ENCODE measurements around the gene SNAPC2.
A peak's percentile ranks its signal among the peaks of the same experiment; 100 is the strongest.

The SNAPC2 gene, protein sequence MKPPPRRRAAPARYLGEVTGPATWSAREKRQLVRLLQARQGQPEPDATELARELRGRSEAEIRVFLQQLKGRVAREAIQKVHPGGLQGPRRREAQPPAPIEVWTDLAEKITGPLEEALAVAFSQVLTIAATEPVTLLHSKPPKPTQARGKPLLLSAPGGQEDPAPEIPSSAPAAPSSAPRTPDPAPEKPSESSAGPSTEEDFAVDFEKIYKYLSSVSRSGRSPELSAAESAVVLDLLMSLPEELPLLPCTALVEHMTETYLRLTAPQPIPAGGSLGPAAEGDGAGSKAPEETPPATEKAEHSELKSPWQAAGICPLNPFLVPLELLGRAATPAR

DNA sequence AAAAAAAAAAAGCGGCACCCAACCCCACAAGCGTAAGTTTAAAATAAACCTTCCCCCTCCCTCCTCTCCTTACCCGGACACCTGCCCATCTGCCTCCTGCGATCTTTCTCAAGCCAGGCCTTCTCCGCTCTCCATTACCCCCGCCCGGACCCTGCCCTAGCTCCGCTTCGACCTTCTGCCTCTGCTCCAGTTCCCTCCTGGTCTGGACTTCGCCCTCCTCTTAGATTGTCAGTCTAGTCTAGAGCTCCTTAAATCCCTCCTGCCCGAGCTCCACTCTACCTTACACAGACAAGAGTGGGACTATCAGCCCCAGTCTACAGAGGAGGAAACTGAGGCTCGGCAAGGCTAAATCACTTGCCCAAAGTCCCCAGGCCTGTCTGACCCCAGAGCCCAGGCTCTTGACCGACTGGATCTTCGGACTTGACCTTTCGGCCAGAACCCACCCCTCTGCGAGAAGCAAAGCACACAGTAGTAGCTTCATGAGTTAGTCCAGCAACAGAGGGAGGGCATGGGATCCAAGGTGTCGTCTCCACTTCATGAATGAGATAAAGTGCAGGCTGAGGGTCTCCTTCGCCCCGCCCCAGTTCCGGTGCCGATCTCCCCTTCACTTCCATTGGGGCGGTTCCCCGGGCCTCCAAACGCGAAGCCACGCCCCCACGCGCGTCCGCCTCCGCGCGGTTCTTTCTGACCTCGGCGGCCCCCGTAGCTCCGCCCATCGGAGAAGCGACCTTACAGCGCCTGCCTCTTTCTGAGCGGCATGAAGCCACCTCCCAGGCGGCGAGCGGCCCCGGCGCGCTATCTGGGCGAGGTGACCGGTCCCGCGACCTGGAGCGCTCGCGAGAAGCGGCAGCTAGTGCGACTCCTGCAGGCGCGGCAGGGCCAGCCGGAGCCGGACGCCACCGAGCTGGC is at the start of gene SNAPC2:
TSS of gene SNAPC2 (plus strand) at position 729 of the 909 bp plus-strand sequence. CDS start at position 758, 29 bp downstream.
- DNase-seq = peak; percentile 83 to 86

DNA sequence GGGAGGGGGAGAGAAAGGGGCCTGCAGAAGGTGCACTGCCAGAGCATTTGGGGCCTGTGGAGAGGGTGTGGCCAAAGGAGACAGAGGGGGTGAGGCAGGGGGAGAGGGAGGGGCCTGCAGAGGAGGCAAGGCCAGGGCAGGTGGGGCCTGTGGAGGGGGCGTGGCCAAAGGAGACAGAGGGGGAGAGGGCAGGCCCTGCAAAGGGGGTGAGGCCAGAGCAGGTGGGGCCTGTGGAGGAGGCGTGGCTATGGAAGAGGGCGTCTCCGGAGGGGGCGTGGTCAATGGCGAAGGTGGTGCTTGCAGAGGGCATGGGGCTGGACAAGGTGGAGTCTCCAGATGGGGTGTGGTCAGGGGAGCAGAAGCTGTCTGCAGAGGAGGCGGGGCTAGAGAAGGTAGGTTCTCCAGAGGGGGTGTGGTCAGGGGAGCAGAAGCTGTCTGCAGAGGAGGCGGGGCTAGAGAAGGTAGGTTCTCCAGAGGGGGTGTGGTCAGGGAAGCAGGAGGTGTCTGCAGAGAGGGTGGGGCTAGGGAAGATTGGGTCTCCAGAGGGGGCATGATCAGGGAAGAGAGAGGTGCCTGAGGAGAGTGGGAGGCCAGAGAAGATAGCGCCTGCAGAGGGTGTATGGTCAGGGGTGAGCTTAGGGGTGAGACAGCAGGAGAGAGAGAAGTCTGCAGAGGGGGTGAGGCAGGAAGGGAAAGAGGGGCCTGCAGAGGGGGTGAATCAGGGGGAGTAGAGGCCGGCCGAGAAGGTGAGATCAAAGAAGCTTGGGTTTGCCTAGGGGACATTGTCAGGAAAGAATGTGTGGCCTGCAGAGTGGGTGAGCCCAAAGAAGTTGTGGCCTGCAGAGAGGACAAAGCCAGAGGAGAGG is 49.3 kb upstream of the SNAPC2 start:
- peak; percentile 30 to 35 for DNase-seq

DNA sequence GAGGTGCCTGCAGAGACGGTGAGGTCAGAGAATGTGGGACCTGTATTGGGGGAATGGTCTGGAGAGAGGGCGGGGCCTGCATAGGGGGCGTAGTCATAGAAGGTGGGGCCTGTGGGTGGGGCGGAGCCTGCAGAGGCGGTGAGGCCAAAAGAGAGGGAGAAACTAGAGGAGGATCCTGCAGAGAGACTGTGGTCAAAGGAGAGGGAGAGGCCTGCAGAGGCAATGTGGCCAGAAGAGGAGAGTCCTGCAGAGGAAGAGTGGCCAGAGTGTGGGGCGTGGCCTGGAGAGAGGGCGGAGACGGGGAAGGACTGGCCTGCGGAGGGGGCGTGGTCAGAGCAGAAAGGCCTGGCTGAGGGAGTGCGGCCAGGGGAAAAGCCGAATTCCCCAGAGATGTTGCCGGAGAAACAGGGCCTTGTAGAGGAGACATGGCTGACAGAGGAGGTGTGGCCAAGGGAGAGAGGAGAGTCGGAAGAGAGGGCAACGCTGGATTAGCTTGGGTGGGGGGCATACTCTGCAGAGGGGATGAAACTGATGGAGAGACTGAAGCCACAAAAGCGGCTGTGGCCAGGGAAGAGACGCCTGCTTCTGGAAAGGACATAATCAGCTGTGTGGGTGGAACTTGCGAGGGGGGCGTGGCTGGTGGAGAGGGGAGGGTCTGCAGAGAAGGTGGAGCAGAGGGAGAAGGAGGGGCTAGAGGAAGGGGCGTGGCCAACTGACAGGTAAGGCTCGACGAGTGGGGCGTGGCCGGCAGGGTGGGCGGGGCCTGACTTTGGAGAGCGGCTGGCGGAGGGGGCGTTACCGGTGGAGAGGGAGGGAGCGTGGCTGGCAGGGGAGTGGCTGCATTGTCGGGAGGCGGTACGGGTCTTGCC is 48.5 kb upstream of the SNAPC2 start:
- peak; percentile 64 to 74 for DNase-seq

DNA sequence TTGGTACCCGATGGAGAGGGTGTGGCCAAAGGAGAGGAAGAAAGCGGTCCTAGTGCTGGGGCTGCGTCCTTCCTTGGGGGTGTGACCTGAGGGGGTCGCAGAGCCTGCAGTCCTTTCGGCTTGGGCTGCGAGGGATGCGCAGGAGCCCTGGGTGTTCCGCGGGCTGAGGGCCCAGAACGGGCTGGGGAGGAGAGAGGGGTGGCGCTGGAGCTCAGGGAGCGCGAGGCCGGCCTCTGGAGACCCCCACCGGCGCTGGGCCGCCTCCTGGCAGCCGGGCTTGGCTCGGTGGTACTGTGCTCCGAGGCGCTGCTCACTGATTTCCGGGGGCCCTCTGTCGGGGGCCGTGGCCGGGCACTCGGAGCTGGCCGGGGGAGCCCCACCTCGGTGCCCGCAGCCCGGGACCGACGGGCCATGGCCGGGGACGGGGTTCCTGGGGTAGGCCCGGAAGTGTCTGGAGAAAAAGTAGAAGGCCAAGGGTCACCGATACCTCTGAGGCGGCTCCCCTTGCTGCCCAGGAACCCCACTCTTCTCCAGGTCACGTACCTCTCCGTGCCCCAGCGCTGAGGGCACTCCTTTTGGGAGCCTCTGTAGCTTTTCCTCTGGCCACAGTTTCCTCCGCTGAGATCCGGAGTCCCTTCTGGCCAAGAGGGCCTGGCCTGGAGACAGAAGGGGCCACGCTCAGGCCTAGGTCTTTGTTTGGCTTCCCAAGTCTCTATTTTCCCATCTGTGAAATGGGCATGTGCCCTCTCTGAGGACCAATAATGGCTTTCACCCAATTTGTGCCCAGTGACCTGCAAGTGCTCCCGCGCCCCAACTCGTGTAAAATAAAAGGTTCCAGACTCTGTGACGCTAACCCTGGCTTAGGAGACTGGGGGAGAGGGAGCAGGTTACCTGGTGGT is 47.6 kb upstream of the SNAPC2 start:
- no peak for DNase-seq

DNA sequence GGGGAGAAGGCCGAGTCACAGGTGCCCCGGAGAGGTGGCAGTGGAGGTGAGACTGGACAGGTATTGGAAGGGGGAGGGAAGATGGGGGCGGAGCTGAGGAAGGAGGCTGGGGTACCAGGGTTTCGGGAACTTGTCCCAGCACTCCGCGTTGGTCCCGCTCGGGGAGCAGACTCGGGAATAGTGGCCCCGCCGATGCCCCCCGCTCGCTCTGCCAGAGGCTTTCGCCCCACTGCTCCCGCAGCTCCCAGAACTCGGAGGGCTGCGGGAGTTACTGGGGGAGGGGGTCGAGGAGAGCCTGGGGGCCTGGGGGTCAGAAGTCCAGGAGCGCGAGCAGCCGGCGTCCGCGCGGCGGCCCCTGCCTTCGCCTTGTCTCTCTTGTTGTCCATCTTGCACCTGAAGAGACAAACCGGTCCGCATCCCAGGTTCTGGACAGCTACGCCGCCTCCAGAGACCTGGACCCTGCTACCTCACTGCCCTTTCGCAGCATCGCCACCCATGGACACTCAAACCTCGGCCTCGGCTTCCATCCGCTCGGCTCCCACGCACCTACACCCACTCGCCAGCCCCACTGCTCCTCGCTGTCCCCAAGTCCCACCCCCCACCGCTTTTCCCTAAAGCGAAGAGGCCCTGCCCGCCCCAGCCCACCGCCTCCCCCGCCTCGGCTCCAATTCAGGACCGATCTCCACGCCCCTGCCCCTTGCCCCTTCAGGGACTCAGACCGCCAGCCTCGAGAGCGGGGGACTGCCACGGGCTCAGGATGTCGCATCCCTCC is 46.6 kb upstream of the SNAPC2 start:
- DNase-seq = no peak

DNA sequence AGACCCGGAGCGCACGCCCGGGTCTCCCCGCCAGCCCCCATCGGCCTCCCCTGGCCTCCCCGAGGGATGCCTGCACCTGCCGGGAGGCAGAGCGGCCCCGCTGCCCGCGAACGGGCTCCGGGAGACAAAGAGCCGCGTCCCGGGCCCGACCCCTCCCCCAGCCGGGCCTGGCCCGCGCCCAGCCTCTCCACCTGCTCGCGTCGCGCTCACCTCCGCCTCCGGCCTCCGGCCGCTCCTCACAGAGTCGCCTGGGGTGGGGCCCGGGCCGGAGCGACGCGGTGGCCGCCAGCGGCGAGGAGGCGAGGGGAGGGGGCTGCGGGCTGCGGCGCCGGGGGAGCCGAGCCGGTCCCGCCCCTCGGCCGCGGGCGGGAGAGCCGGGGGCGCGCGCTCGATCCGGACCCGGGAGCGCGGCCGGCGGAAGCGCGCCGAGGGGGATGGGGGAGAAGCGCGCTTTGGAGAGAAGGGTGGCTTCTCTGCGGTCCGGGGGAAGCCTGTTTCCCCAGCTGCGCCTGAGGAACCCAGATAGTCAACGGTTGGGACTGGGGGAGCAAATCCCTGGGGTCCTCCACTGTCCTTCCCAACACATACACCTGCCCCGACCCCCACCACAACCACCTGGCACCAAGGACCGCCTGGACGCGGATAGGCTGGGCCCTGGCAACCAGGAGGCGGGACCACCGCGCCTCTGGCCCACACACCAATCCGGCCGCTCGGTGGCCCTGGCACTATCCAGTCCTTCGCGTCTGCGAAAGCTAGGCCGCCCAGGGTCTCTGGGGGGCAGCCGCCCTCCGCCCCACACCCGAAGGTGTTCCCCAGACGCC is 45.9 kb upstream of the SNAPC2 start, which contains the start of gene PRR36:
TSS of gene PRR36 (minus strand) at position 315 of the 821 bp plus-strand sequence. CDS start 701 bp downstream, outside the sequence.
- peak; percentile 73 to 78 for DNase-seq

DNA sequence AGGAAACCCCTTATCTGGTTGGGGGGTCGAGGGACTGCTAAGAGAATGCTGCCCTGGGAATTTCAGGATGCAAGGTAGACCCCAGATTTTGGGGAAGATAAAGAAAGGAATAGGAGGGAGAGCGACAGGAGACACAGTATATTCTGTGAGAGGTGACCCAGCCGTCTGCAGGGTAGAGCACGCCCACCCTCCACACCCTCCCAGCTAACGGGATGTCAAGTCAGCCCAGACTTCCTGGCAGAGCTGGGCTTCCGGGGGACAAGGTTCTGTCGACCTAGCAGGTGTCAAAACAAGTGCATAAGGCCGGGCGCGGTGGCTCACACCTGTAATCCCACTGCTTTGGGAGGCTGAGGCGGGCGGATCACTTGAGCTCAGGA is 45.3 kb upstream of the SNAPC2 start:
- DNase-seq = no peak

DNA sequence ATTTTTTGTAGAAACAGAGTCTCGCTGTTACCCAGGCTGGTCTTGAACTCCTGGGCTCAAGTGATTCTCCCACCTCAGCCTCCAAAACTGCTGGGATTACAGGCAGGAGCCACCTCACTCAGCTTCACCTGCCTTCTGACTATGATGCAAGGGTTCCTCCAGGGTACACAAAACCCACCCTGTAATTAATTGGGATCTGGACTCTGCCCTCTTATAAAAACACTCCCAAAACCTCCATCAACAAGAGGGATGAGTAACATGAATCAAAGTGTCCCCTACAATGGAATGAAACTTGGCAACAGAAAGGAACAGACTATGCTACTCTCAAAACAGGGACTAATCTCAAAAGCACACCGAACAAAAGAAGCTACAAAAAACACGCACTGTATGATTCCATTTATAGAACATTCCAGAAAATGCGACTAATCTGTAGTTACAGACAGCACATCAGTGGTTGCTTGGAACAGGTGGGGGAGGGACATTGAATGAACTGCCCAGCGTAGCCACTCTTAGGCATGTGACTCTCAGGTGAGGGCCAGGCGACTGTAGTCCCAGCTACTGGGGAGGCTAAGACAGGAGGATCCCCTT is 42.8 kb upstream of the SNAPC2 start:
- DNase-seq = no peak

DNA sequence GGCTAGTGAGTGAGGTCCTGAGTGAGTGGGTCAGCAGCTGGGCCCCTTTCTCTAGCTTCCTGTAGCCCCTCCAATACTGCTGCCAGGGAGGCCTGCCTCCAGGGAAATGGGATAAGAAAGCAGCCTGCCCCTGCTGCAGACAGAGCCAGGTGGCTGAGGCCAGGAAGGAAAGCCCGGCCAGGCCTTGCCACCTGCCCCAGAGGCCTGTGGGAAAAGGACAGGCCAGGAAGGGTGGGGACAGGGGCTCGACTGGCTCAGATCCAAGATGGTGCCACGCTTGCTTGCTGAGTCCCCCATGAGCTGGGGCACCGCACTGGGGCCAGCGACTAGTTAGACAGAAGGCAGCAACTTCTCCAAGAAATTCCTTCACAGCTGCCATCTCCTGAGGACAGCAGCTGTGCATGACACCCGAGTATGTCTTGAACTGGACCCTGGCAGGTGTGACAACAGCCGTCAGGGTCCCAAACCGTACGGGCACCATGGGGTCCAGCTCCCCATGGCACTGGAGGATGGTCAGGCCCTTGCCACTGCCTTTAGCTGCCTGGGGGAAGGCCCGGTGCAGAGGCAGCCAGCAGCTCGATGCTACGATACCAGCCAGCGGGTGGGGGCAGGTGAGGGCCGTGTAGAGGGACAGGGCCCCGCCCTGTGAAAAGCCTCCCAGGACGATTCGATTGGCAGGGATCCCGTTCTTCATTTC is 40.9 kb upstream of the SNAPC2 start:
- DNase-seq = no peak

DNA sequence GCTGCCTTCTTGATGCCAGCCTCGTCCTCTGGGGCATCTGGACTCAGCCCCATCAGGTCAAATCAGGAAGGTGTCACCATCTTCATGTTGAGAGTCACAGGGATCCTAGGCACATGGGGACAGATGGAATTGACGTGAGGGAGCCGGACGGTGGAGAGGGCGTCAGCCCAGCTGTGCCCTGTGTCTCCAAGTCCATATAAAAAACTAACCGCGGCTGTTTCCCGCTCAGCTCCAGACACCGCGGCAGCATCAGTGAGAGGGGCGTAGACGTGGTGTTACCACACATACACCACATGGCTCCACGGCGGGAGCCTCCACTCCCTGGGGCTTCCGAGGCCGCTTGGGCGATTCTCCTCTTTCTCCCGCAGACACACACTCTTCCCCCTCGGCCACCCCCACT is 40.3 kb upstream of the SNAPC2 start:
- DNase-seq = no peak

DNA sequence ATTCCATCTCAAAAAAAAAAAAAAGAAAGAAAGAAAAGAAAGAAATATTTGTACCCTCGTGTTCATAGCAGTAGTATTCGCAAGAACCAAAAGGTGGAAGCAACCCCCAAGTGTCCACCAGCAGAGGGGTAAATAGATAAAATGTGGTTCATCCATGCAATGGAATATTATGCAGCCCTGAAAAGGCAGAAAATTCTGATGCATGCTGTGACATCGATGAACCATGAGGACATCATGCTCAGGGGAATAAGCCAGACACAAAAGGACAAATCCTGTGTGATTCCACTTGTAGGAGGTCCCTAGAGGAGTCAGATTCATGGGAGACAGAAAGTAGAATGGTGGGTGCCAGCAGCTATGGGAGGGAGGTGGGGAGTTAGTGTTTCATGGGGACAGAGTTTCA is 38.2 kb upstream of the SNAPC2 start:
- no peak for DNase-seq

DNA sequence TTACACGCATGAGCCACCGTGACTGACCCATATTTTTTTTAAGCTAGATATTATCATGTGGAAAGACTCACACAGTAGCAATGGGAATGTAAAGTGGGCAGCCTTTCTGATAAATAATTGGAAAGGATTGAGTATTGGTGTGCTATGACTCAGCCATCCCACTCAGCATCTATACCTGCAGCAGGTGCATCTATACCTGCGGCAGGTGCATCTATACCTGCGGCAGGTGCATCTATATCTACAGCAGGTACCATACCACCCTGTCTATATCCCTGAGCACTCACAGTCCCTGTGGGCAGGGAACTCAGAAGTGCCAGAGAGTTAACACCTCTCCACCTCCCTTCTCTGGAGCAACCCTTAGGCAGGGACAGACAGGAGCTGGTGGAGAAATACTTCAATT is 37.0 kb upstream of the SNAPC2 start:
- DNase-seq = no peak

DNA sequence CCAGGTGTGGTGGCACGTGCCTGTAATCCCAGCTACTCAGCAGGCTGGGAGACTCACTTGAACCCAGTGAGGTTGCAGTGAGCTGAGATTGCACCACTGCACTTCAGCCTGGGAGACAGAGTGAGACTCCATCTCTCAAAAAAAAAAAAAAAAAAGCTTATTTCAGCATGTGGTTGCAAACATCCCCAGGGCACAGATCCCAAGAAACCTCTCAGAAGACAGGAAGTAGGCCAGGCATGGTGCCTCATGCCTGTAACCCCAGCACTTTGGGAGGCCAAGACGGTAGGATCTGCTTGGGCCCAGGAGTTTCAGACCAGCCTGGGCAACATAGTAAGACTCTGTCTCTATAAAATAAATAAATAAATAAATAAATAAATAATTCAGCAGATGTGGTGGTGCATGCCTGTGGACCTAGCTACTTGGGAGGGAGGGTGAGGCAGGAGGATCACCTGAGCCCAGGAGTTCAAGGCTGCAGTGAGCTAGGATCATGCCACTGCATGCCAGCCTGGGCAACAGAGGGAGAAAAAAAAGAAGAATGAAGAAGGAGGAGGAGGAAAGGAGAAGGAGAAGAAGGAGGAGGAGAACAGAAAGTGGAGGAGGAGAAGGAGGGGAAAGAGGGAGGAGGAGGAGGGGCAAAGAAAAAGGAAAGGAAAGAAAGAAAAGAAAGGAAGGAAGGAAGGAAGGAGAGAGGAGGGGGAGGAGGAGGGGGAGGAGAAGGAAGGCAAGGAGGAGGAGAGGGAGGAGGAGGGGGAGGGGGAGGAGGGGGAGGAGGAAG is 36.2 kb upstream of the SNAPC2 start:
- DNase-seq = no peak

DNA sequence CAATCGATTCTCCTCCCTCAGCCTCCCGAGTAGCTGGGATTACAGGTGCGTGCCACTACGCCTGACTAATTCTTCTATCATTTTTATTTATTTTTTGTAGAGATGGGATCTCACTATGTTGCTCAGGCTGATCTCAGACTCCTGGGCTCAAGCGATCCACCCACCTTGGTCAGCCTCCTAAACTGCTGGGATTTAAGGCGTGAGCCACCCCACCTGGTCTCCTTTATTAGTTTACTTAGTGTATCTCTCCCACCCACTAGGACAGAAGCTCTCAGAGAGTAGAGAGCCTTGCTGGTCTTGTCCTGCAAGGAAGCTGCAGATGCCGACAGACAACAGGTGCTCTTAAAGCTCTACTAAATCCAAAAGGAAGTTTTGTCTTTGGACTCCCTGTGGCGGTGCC is 34.3 kb upstream of the SNAPC2 start:
- no peak for DNase-seq

DNA sequence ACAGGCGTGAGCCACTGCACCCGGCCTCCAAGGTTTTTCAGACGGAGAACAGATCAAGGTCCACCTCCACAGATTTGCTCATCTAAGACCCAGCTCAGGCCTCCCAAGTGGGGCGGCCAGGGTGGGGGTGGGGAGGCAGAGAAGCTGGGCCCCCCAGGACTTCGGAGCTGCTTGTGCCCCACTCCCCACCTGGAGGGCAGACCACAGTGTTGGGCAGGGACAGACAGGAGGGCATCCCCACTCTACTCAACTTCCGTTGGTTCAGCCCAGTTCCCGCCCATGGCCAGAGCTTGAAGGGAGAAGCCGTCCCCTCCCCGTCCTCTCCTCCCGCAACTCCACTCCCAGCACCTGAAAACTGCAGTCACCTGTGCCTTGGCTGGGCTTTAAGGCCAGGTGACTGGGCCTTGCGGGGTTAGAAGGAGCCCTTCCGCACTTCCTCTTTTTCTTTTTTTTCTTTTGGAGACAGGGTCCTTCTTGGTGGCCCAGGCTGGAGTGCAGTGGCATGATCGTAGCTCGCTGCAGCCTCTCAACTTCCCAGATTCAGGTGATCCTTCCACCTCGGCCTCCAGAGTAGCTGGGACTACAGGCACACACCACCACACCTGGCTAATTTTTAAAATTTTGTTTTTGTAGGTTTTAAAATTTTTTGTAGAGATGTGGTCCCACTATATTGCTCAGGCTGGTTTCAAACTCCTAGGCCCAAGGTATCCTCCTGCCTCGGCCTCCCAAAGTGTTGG is 32.6 kb upstream of the SNAPC2 start:
- no peak for DNase-seq

DNA sequence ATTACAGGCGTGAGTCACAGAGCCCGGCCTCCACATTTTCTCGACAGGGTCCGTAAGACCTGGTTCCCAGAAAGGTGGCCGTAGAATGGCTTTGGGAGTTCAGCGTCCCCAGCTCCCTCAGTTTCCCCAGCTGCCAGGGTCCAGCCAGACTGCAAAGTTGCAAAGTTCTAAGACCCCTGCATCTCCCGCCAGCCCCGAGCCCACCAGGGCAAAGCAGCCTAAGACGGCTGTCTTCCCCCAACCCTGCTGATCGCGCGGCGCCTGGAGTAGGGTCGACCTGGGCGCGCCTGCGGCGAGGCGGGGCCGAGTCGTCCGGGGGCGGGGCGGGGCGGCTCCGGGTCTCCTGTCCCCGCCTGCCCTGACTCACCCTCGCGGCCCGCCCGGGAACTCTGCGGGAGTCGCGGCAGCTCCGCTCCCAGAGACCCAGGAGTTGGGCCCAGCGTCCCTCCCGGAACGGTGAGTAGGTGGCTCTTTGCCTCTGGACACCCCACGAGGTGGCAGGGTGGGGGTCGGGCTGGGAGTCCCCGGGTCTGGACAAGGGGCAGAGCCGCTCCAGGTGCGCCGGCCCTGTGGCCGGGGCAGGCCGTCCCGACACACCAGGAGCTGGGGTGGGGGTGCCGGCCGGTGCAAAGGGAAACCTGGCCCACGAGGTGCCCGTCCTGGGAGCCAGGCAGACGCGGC is 31.9 kb upstream of the SNAPC2 start, which contains the start of gene LRRC8E:
TSS of gene LRRC8E (plus strand) at position 366 of the 681 bp plus-strand sequence. CDS start 7,094 bp downstream, outside the sequence.
- peak; percentile 15 to 24 for DNase-seq

Data from NCI-H1930 (cell line).